ENCODE data around the gene NKX1-1.
A peak's percentile ranks its signal among the peaks of the same experiment; 100 is the strongest.
"Not testable (repeated sequence)": the region's sequence is repeated elsewhere in the genome, so short reads cannot be mapped to it uniquely, and the experiment has no call there.

Gene NKX1-1

GRCh38 chr4:1375051-1375721, 31.1 kb downstream of the NKX1-1 start:
- DNase-seq: no peak

GRCh38 chr4:1374706-1375045, 31.6 kb downstream of the NKX1-1 start:
- DNase-seq: no peak

- no peak for DNase-seq
Measured at GRCh38 chr4:1373892-1374705, 32.1 kb downstream of the NKX1-1 start.

GRCh38 chr4:1372576-1372975, 33.7 kb downstream of the NKX1-1 start:
- DNase-seq: not testable (repeated sequence)

- DNase-seq: peak in 1 of 56 donors; percentile 13
Measured at GRCh38 chr4:1371176-1372165, 34.8 kb downstream of the NKX1-1 start.

GRCh38 chr4:1370321-1371124, 35.7 kb downstream of the NKX1-1 start:
- DNase-seq: no peak

GRCh38 chr4:1369479-1370079, 36.7 kb downstream of the NKX1-1 start:
- no peak for DNase-seq

GRCh38 chr4:1369091-1369450, 37.2 kb downstream of the NKX1-1 start:
- no peak for DNase-seq

- no peak for DNase-seq
Measured at GRCh38 chr4:1368421-1369090, 37.7 kb downstream of the NKX1-1 start.

GRCh38 chr4:1367936-1368289, 38.3 kb downstream of the NKX1-1 start:
- no peak for DNase-seq

GRCh38 chr4:1367230-1367935, 38.9 kb downstream of the NKX1-1 start:
- DNase-seq: no peak

- no peak for DNase-seq
Measured at GRCh38 chr4:1366371-1367229, 39.6 kb downstream of the NKX1-1 start.

- no peak for DNase-seq
Measured at GRCh38 chr4:1365271-1366178, 40.7 kb downstream of the NKX1-1 start.

- DNase-seq: no peak
Measured at GRCh38 chr4:1364748-1365147, 41.5 kb downstream of the NKX1-1 start.

- DNase-seq: no peak
Measured at GRCh38 chr4:1364217-1364616, 42.0 kb downstream of the NKX1-1 start.

- no peak for DNase-seq
Measured at GRCh38 chr4:1363513-1363912, 42.7 kb downstream of the NKX1-1 start.

- DNase-seq: no peak
Measured at GRCh38 chr4:1362521-1362920, 43.7 kb downstream of the NKX1-1 start.
